GM18508 (cell line): ENCODE results near the gene NENF.
"Not testable (repeated sequence)": the region's sequence is repeated elsewhere in the genome, so short reads cannot be mapped to it uniquely, and the experiment has no call there.

ENCODE experiments used
- ATAC-seq: cut with Tn5 transposase; IDR thresholded peaks from one replicate; pipeline ENCODE4 v1.9.1; 2021; ENCODE audit warnings: moderate number of reproducible peaks; ENCODE audit not compliant: insufficient read depth, unreplicated experiment

The NENF gene

GRCh38 chr1:212477680-212478466, 45.2 kb downstream of the NENF start:
- ATAC-seq = no peak

- no peak for ATAC-seq
Measured at GRCh38 chr1:212478467-212479025, 45.8 kb downstream of the NENF start.

GRCh38 chr1:212479188-212479587, 46.5 kb downstream of the NENF start:
- no peak for ATAC-seq

GRCh38 chr1:212480711-212481437, 48.2 kb downstream of the NENF start:
- not testable (repeated sequence) for ATAC-seq

GRCh38 chr1:212481438-212481767, 48.7 kb downstream of the NENF start:
- ATAC-seq = no peak

GRCh38 chr1:212482006-212482636, 49.4 kb downstream of the NENF start:
- ATAC-seq = no peak

- ATAC-seq = no peak
Measured at GRCh38 chr1:212482637-212483441, 50.1 kb downstream of the NENF start.

- ATAC-seq = no peak
Measured at GRCh38 chr1:212484701-212485570, 52.2 kb downstream of the NENF start.

- ATAC-seq = no peak
Measured at GRCh38 chr1:212485571-212485912, 52.8 kb downstream of the NENF start.

- no peak for ATAC-seq
Measured at GRCh38 chr1:212485913-212486618, 53.3 kb downstream of the NENF start.

GRCh38 chr1:212486619-212486975, 53.9 kb downstream of the NENF start:
- no peak for ATAC-seq

- no peak for ATAC-seq
Measured at GRCh38 chr1:212487286-212487685, 54.6 kb downstream of the NENF start.

- no peak for ATAC-seq
Measured at GRCh38 chr1:212487774-212488435, 55.2 kb downstream of the NENF start.

GRCh38 chr1:212488436-212489283, 55.9 kb downstream of the NENF start:
- peak; percentile 62 for ATAC-seq

- no peak for ATAC-seq
Measured at GRCh38 chr1:212489284-212489859, 56.7 kb downstream of the NENF start.

- ATAC-seq = no peak
Measured at GRCh38 chr1:212490276-212490675, 57.6 kb downstream of the NENF start.

- ATAC-seq = no peak
Measured at GRCh38 chr1:212491454-212491853, 58.7 kb downstream of the NENF start.
